ENCODE measurements around the gene PPIF.

The PPIF gene

GRCh38 chr10:79315602-79315920 lies 31.7 kb upstream of the PPIF start:
- H3K27ac ChIP-seq, result no peak overlapping the region
- no peak overlapping the region for H3K4me3 ChIP-seq (ENCODE audit: low read depth in 1 of 2, low read length in 1 of 2)
- peaks cover 44% of the 10 kb centered on the region for H3K36me3 ChIP-seq
- peaks cover 40 to 43% of the 10 kb centered on the region in 2 experiments for H3K4me1 ChIP-seq (ENCODE audit: control insufficient read depth in 1 of 2, insufficient read depth in 1 of 2, low read depth in 1 of 2, low read length in 1 of 2)
- H3K27me3 ChIP-seq, result no peaks in the 10 kb centered on the region
- no peak for TF ChIP-seq CTCF (IDR thresholded peaks at IDR 0.05)
- H3K9me3 ChIP-seq, result no peaks in the 10 kb centered on the region

- TF ChIP-seq CTCF (IDR thresholded peaks at IDR 0.05), result no peak
- H3K4me1 ChIP-seq (ENCODE audit: control insufficient read depth in 1 of 2, insufficient read depth in 1 of 2, low read depth in 1 of 2, low read length in 1 of 2), result peaks cover 53 to 56% of the 10 kb centered on the region in 2 experiments
- H3K9me3 ChIP-seq, result no peaks in the 10 kb centered on the region
- H3K27me3 ChIP-seq, result no peaks in the 10 kb centered on the region
- peaks cover 32% of the 10 kb centered on the region for H3K36me3 ChIP-seq
- H3K4me3 ChIP-seq (ENCODE audit: low read depth in 1 of 2, low read length in 1 of 2), result peak overlapping the region in 1 of 2 experiments; percentile 35
- H3K27ac ChIP-seq, result peak overlapping the region; percentile 81
Measured at GRCh38 chr10:79316671-79317431, 30.4 kb upstream of the PPIF start.

- H3K36me3 ChIP-seq, result peaks cover 16% of the 10 kb centered on the region
- peaks cover 68 to 71% of the 10 kb centered on the region in 2 experiments for H3K4me1 ChIP-seq (ENCODE audit: control insufficient read depth in 1 of 2, insufficient read depth in 1 of 2, low read depth in 1 of 2, low read length in 1 of 2)
- peak overlapping the region in 1 of 2 experiments; percentile 35 for H3K4me3 ChIP-seq (ENCODE audit: low read depth in 1 of 2, low read length in 1 of 2)
- no peaks in the 10 kb centered on the region for H3K9me3 ChIP-seq
- no peaks in the 10 kb centered on the region for H3K27me3 ChIP-seq
- no peak for TF ChIP-seq CTCF (IDR thresholded peaks at IDR 0.05)
- H3K27ac ChIP-seq, result peak overlapping the region; percentile 81
Measured at GRCh38 chr10:79318369-79318768, 28.9 kb upstream of the PPIF start.

DNA sequence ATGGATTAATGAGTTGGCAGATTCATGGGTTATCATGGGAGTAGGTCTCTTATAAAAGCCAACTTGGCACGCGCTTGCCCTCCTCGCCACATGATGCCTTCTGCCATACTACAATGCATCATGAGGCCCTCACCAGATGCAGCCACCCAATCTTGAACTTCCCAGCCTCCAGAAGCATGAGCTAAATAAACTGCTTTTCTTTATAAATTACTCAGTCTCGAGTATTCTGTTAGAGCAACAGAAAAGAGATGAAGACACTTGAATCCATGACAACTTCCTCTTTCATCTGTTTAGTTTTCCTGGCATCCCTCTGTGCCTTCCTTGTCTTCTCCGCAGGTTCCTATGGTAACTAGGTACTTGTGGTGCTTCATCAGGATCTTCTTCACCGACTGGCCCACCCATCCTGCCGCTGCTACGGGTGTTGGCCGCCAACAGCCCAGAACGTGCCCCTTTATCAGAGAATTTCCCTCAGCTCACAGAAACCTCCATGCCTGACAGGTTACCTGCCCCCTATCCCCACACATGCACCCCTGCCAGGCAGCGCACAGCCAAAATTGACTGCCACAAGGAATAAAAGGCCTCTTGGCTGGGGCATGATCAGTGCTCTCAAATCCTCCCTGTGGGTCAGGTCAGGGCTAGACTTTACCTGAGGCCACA lies 28.0 kb upstream of the PPIF start:
- peak overlapping the region; percentile 81 for H3K27ac ChIP-seq
- TF ChIP-seq CTCF (IDR thresholded peaks at IDR 0.05), result no peak
- no peaks in the 10 kb centered on the region for H3K27me3 ChIP-seq
- H3K9me3 ChIP-seq, result no peaks in the 10 kb centered on the region
- no peak overlapping the region for H3K4me3 ChIP-seq (ENCODE audit: low read depth in 1 of 2, low read length in 1 of 2)
- H3K36me3 ChIP-seq, result peaks cover 9% of the 10 kb centered on the region
- peaks cover 73 to 78% of the 10 kb centered on the region in 2 experiments for H3K4me1 ChIP-seq (ENCODE audit: control insufficient read depth in 1 of 2, insufficient read depth in 1 of 2, low read depth in 1 of 2, low read length in 1 of 2)

DNA sequence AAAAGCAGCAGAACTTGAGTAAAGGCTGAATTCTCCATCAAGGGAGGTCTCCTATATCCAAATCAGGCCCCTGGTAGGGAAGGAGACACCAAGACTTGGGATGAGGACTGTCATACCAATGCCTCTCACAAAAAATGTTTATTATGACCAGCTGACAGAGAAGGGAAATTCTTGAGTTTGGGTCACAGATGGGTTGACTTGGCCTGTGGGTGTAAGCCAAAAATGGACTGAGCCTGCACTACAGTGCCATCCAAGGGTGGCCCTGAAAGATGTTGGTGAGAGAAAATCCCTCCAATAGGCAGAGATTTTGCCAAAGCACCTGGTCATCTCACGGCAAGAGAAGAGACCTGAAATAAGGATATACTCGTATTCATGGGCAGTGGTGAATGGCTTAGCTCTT lies 27.0 kb upstream of the PPIF start:
- TF ChIP-seq CTCF (IDR thresholded peaks at IDR 0.05), result no peak
- Histone ChIP-seq H3K4me1 (ENCODE audit: control insufficient read depth in 1 of 2, insufficient read depth in 1 of 2, low read depth in 1 of 2, low read length in 1 of 2) (peaks cover 73 to 78% of the 10 kb centered on the region in 2 experiments), H3K36me3 (peaks cover 3% of the 10 kb centered on the region), H3K27me3 (no peaks in the 10 kb centered on the region), H3K4me3 (ENCODE audit: low read depth in 1 of 2, low read length in 1 of 2) (no peak overlapping the region), H3K9me3 (no peaks in the 10 kb centered on the region), H3K27ac (peak overlapping the region; percentile 81)

Measured in neutrophil (primary cell).